SK-N-SH (cell line): Measurements from ENCODE around the gene AOAH. TPM values are rescaled to one million over a fixed set of nuclear protein-coding genes. Genes with fewer than 3 reads are reported as not detected.

Experiments
- CTCF ChIA-PET: fragments of 300-600, 350-600 bp; formaldehyde crosslinking; extraction: SDS; loops from one replicate; lab custom pipeline; 2021; lab: Yijun Ruan, JAX
- POLR2A ChIA-PET: fragments of 350-600 bp; sonication (Branson Sonifier 250); formaldehyde crosslinking; extraction: SDS; loops from one replicate; lab custom pipeline; 2020; ENCODE audit warnings: antibody characterized with exemption, inconsistent platforms; lab: Yijun Ruan, JAX
- DNase-seq: peaks from one replicate; pipeline ENCODE4 v3.0.0; 2012
- H2AFZ ChIP-seq: fragments of 200-600 bp; sonication (generic); 2 replicates; pipeline ENCODE4 v1.8.1; 2016; ENCODE audit warnings: antibody characterized with exemption, mild to moderate bottlenecking, low read depth
- H3F3A ChIP-seq: fragments of 200-600 bp; sonication (generic); replicated peaks from 2 replicates; pipeline ENCODE3; 2016; ENCODE audit warnings: antibody characterized with exemption, mild to moderate bottlenecking; ENCODE audit not compliant: insufficient read depth
- H3K27ac ChIP-seq, 2 experiments: fragments of 200-500 bp in 1 of 2; fragments of 200-600 bp in 1 of 2; sonication (Bioruptor generic) in 1 of 2; sonication (generic), shearing (Covaris generic) in 1 of 2; 2 replicates each; pipeline versions ENCODE4 v1.5.1 to v1.6.1; 2014 to 2016; ENCODE audit warnings: low read depth in 2 of 2, inconsistent platforms in 1 of 2, low read length in 1 of 2, mild to moderate bottlenecking in 1 of 2, mixed read lengths in 1 of 2
- H3K27me3 ChIP-seq: fragments of 200-600 bp; sonication (generic), shearing (Covaris generic); 2 replicates; pipeline ENCODE4 v1.6.1; 2016; ENCODE audit warnings: mixed run types; ENCODE audit not compliant: insufficient read depth
- H3K36me3 ChIP-seq, 2 experiments: fragments of 200-500 bp in 1 of 2; fragments of 200-600 bp in 1 of 2; sonication (Bioruptor generic) in 1 of 2; sonication (generic) in 1 of 2; replicated peaks in 1 of 2; 2 replicates each; pipeline versions ENCODE3 to v1.5.1; 2014 to 2016; ENCODE audit warnings: low read length in 1 of 2, mild to moderate bottlenecking in 1 of 2; ENCODE audit not compliant: insufficient read depth in 2 of 2, control insufficient read depth in 1 of 2
- H3K4me1 ChIP-seq, 2 experiments: fragments of 200-500 bp in 1 of 2; fragments of 200-600 bp in 1 of 2; sonication (Bioruptor generic) in 1 of 2; sonication (generic), shearing (Covaris generic) in 1 of 2; 2 replicates each; pipeline versions ENCODE4 v1.5.1 to v1.6.1; 2014 to 2016; ENCODE audit warnings: low read depth in 1 of 2, low read length in 1 of 2, mixed run types in 1 of 2; ENCODE audit not compliant: insufficient read depth in 2 of 2, control insufficient read depth in 1 of 2
- H3K4me2 ChIP-seq: fragments of 200-600 bp; sonication (generic), shearing (Covaris generic); 2 replicates; pipeline ENCODE4 v1.6.1; 2017; ENCODE audit warnings: mixed run types
- H3K4me3 ChIP-seq, 2 experiments: fragments of 200-500 bp in 1 of 2; fragments of 200-600 bp in 1 of 2; sonication (Bioruptor generic) in 1 of 2; sonication (generic), shearing (Covaris generic) in 1 of 2; 2 replicates each; pipeline versions ENCODE4 v1.5.1 to v1.8.1; 2014 to 2016; ENCODE audit warnings: low read depth in 2 of 2, inconsistent platforms in 1 of 2, low read length in 1 of 2, mild to moderate bottlenecking in 1 of 2, mixed read lengths in 1 of 2, moderate library complexity in 1 of 2
- H3K79me2 ChIP-seq: fragments of 200-600 bp; sonication (generic); 2 replicates; pipeline ENCODE4 v1.8.1; 2017; ENCODE audit warnings: mild to moderate bottlenecking; ENCODE audit not compliant: insufficient read depth
- H3K9ac ChIP-seq: fragments of 200-600 bp; sonication (generic); 2 replicates; pipeline ENCODE4 v1.6.1; 2017; ENCODE audit warnings: mixed run types
- H3K9me2 ChIP-seq: fragments of 200-600 bp; sonication (generic); 2 replicates; pipeline ENCODE4 v1.6.1; 2017; ENCODE audit warnings: mixed run types
- H3K9me3 ChIP-seq: fragments of 200-600 bp; sonication (generic); 2 replicates; pipeline ENCODE4 v1.6.1; 2017; ENCODE audit warnings: mixed run types, mild to moderate bottlenecking, moderate library complexity
- H4K20me1 ChIP-seq: fragments of 200-600 bp; sonication (generic); 2 replicates; pipeline ENCODE4 v1.6.1; 2017; ENCODE audit warnings: mild to moderate bottlenecking, mixed run types; ENCODE audit not compliant: insufficient read depth
- CHD2 ChIP-seq: fragments of 150-350 bp; IDR thresholded peaks from 2 replicates; pipeline ENCODE4 v1.6.1; 2018; ENCODE audit warnings: low read length; ENCODE audit not compliant: partially characterized antibody
- EP300 ChIP-seq, 2 experiments: IDR thresholded peaks; 2 replicates each; pipeline versions ENCODE4 v1.4.0 to v1.6.1; 2012; ENCODE audit warnings: borderline replicate concordance in 1 of 2, low read depth in 1 of 2, low read length in 1 of 2
- FOSL2 ChIP-seq: IDR thresholded peaks from 2 replicates; pipeline ENCODE4 v1.4.0; 2012; ENCODE audit warnings: low read depth, mild to moderate bottlenecking, moderate library complexity, borderline replicate concordance
- FOXJ3 ChIP-seq: sonication (generic); formaldehyde crosslinking; IDR thresholded peaks from 2 replicates; pipeline ENCODE4 v1.5.1; 2020; ENCODE audit warnings: mild to moderate bottlenecking, missing genetic modification reagents
- GABPA ChIP-seq: IDR thresholded peaks from 2 replicates; pipeline ENCODE4 v1.4.0; 2012; ENCODE audit warnings: low read depth, mild to moderate bottlenecking
- JUND ChIP-seq: IDR thresholded peaks from 2 replicates; pipeline ENCODE4 v1.4.0; 2012
- MEF2A ChIP-seq: IDR thresholded peaks from 2 replicates; pipeline ENCODE4 v1.4.0; 2012; ENCODE audit warnings: low read depth, borderline replicate concordance
- MXI1 ChIP-seq: IDR thresholded peaks from 2 replicates; pipeline ENCODE4 v1.6.1; 2012; ENCODE audit warnings: mild to moderate bottlenecking, low read depth, low read length, improper control_type of control experiment
- NFIC ChIP-seq: IDR thresholded peaks from 2 replicates; pipeline ENCODE4 v1.4.0; 2012; ENCODE audit warnings: borderline replicate concordance
- NRF1 ChIP-seq: IDR thresholded peaks from 2 replicates; pipeline ENCODE4 v1.6.1; 2012; ENCODE audit warnings: low read depth, mild to moderate bottlenecking, low read length
- POLR2AphosphoS5 ChIP-seq: IDR thresholded peaks from 2 replicates; pipeline ENCODE4 v1.6.1; 2012; ENCODE audit warnings: low read depth, low read length
- RAD21 ChIP-seq: IDR thresholded peaks from 2 replicates; pipeline ENCODE4 v1.6.1; 2012; ENCODE audit warnings: mild to moderate bottlenecking, low read length
- RXRA ChIP-seq: IDR thresholded peaks from 2 replicates; pipeline ENCODE4 v1.4.0; 2012; ENCODE audit warnings: low read depth, mild to moderate bottlenecking, borderline replicate concordance
- SIN3A ChIP-seq: IDR thresholded peaks from 2 replicates; pipeline ENCODE4 v1.6.1; 2012; ENCODE audit warnings: low read depth, mild to moderate bottlenecking, low read length, moderate library complexity, borderline replicate concordance
- SMC3 ChIP-seq: IDR thresholded peaks from 2 replicates; pipeline ENCODE4 v1.6.1; 2012; ENCODE audit warnings: low read depth, low read length, improper control_type of control experiment
- TEAD4 ChIP-seq: IDR thresholded peaks from 2 replicates; pipeline ENCODE4 v1.4.0; 2012; ENCODE audit warnings: mild to moderate bottlenecking, borderline replicate concordance; ENCODE audit not compliant: insufficient read depth
- USF2 ChIP-seq: fragments of 150-350 bp; IDR thresholded peaks from 2 replicates; pipeline ENCODE4 v1.6.1; 2017; ENCODE audit warnings: antibody characterized with exemption, low read length, low read depth, borderline replicate concordance
- WGBS: methylation state at CpG from one replicate; pipeline ENCODE4 v1.1.6; 2017; ENCODE audit warnings: low lambda C conversion rate; 5-methylcytosine and 5-hydroxymethylcytosine counted together
- polyA plus RNA-seq, 3 experiments: library from polyadenylated mRNA; depleted of rRNA; stranded (reverse); fragments of >200 nt; gene quantifications; 2 replicates each; pipeline ENCODE4 v1.2.3, GENCODE V29; 2012
- TF ChIP-seq, protein P1 (sequence below): IDR thresholded peaks from 2 replicates; pipeline ENCODE4; 2012
- TF ChIP-seq, protein P2 (sequence below): IDR thresholded peaks from 2 replicates; pipeline ENCODE4 v1.4.0; 2012; ENCODE audit warnings: low read depth, borderline replicate concordance
- TF ChIP-seq, protein P3 (sequence below): fragments of 150-350 bp; IDR thresholded peaks from 2 replicates; pipeline ENCODE4 v1.6.1; 2016; ENCODE audit warnings: mild to moderate bottlenecking, low read depth, low read length
- TF ChIP-seq, protein P4 (sequence below): fragments of 200-600 bp; sonication (generic); IDR thresholded peaks from 2 replicates; pipeline ENCODE4 v1.6.1; 2017; ENCODE audit warnings: antibody characterized with exemption, mild to moderate bottlenecking, moderate library complexity

AOAH gene
- polyA plus RNA-seq, 1 of the 3 experiments (the other 2 are of a cell fraction): not detected

- TF ChIP-seq NFIC: no peak
- TF ChIP-seq USF2: no peak
- TF ChIP-seq FOSL2: peak; percentile 54
- no peak for TF ChIP-seq MEF2A
These were observed 123.3 kb downstream of the AOAH start (continued) for GRCh38 chr7:36600869-36601530.

GRCh38 chr7:36600314-36600682, 124.0 kb downstream of the AOAH start:
- Histone ChIP-seq H3K9me2 (no peaks in the 10 kb centered on the region), H3K27ac (no peak overlapping the region)

More at GRCh38 chr7:36600314-36600682, 124.0 kb downstream of the AOAH start:
- TF ChIP-seq RAD21: no peak
- TF ChIP-seq CHD2: no peak
- no peak for TF ChIP-seq SIN3A
- TF ChIP-seq FOXJ3 (CRISPR knock-in tag): no peak
- TF ChIP-seq, protein P1, sequence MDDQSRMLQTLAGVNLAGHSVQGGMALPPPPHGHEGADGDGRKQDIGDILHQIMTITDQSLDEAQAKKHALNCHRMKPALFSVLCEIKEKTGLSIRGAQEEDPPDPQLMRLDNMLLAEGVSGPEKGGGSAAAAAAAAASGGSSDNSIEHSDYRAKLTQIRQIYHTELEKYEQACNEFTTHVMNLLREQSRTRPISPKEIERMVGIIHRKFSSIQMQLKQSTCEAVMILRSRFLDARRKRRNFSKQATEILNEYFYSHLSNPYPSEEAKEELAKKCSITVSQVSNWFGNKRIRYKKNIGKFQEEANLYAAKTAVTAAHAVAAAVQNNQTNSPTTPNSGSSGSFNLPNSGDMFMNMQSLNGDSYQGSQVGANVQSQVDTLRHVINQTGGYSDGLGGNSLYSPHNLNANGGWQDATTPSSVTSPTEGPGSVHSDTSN: no peak
- no peak for TF ChIP-seq MEF2A
- TF ChIP-seq, protein P2, sequence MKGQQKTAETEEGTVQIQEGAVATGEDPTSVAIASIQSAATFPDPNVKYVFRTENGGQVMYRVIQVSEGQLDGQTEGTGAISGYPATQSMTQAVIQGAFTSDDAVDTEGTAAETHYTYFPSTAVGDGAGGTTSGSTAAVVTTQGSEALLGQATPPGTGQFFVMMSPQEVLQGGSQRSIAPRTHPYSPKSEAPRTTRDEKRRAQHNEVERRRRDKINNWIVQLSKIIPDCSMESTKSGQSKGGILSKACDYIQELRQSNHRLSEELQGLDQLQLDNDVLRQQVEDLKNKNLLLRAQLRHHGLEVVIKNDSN: no peak
- no peak for TF ChIP-seq POLR2AphosphoS5
- TF ChIP-seq, protein P3, sequence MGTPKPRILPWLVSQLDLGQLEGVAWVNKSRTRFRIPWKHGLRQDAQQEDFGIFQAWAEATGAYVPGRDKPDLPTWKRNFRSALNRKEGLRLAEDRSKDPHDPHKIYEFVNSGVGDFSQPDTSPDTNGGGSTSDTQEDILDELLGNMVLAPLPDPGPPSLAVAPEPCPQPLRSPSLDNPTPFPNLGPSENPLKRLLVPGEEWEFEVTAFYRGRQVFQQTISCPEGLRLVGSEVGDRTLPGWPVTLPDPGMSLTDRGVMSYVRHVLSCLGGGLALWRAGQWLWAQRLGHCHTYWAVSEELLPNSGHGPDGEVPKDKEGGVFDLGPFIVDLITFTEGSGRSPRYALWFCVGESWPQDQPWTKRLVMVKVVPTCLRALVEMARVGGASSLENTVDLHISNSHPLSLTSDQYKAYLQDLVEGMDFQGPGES: no peak
- no peak for TF ChIP-seq RXRA
- TF ChIP-seq SMC3: no peak
- TF ChIP-seq TEAD4: no peak
- no peak for TF ChIP-seq GABPA
- TF ChIP-seq NRF1: no peak
- TF ChIP-seq, protein P4, sequence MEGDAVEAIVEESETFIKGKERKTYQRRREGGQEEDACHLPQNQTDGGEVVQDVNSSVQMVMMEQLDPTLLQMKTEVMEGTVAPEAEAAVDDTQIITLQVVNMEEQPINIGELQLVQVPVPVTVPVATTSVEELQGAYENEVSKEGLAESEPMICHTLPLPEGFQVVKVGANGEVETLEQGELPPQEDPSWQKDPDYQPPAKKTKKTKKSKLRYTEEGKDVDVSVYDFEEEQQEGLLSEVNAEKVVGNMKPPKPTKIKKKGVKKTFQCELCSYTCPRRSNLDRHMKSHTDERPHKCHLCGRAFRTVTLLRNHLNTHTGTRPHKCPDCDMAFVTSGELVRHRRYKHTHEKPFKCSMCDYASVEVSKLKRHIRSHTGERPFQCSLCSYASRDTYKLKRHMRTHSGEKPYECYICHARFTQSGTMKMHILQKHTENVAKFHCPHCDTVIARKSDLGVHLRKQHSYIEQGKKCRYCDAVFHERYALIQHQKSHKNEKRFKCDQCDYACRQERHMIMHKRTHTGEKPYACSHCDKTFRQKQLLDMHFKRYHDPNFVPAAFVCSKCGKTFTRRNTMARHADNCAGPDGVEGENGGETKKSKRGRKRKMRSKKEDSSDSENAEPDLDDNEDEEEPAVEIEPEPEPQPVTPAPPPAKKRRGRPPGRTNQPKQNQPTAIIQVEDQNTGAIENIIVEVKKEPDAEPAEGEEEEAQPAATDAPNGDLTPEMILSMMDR: no peak
- no peak for TF ChIP-seq JUND
- no peak for TF ChIP-seq MXI1
- no peak for TF ChIP-seq EP300 (IDR thresholded peaks at IDR 0.05; ENCODE audit: borderline replicate concordance in 1 of 2, low read depth in 1 of 2, low read length in 1 of 2)
- Histone ChIP-seq H3K27me3 (no peaks in the 10 kb centered on the region), H3K36me3 (no peaks in the 10 kb centered on the region), H2AFZ (no peak overlapping the region), H3K4me1 (peaks cover 0 to 6% of the 10 kb centered on the region in 2 experiments; a peak in 1 of 4 replicates), H3F3A (no peaks in the 10 kb centered on the region), H3K4me3 (no peak overlapping the region), H3K79me2 (no peaks in the 10 kb centered on the region), H4K20me1 (no peaks in the 10 kb centered on the region), H3K4me2 (no peak overlapping the region), H3K9ac (no peak overlapping the region), H3K9me3 (no peaks in the 10 kb centered on the region)
- POLR2A ChIA-PET: no interaction called here
- CTCF ChIA-PET: interaction anchor here (0.6 kb wide), 1 partner anchor 9 kb away, joined by 3 read pairs; no protein-coding TSS in a partner anchor
- WGBS: 90% methylated on average over 6 of the region's 6 CpGs
- DNase-seq: no peak
